GM12878 (cell line): Measurements from ENCODE around the gene PHAF1.

Source experiments
- NFYA ChIP-seq: IDR thresholded peaks from 2 replicates; pipeline ENCODE4 v1.6.1; 2011; ENCODE audit warnings: low read depth, mild to moderate bottlenecking, low read length, improper control_type of control experiment, borderline replicate concordance
- POLR2AphosphoS5 ChIP-seq: IDR thresholded peaks from 2 replicates; pipeline ENCODE4 v1.6.1; 2011; ENCODE audit warnings: mild to moderate bottlenecking, low read length, inconsistent platforms
- RAD21 ChIP-seq: IDR thresholded peaks from 2 replicates; pipeline ENCODE4 v1.6.1; 2011; ENCODE audit warnings: mild to moderate bottlenecking, low read depth, low read length, moderate library complexity; ENCODE audit not compliant: insufficient read depth

DNA sequence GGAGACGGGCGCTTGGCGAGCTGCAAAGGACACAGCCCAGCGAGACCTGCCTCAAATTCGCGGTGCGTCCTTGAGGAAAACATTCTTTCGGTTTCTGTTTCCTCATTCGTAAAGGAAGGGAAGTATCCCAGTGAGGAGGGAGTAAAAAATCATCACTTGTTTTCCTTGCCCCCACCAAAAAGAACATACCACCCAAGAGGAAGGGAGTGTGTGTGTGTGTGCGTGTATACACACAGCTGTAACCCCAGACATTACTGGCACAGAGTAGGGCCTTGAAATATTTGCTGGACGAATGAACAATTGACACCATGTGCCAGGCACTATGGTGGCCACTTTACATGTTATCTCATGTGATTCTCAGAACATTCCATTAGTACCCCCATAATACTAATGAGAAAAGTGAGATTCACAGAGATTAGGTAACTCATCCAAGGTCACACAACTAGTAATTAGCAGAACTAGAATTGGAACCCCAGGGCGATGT, 76.0 kb downstream of the PHAF1 start:
- TF ChIP-seq RAD21 (no peak), NFYA (no peak), POLR2AphosphoS5 (no peak)
